DOHH2 (cell line): ENCODE results near the gene SLC2A10.

Experiments used
- H3F3A ChIP-seq: fragments of 200-600 bp; sonication (generic), shearing (Covaris generic); 2 replicates; pipeline ENCODE4 v1.6.0; 2016; ENCODE audit warnings: antibody characterized with exemption, mild to moderate bottlenecking; ENCODE audit not compliant: control insufficient read depth, insufficient read depth
- H3K27ac ChIP-seq: fragments of 200-600 bp; sonication (generic); 2 replicates; pipeline ENCODE4 v1.5.1; 2014; ENCODE audit warnings: low read depth, mild to moderate bottlenecking, low read length, moderate library complexity
- H3K27me3 ChIP-seq: fragments of 200-600 bp; sonication (generic); 2 replicates; pipeline ENCODE4 v1.6.1; 2014; ENCODE audit warnings: mild to moderate bottlenecking, low read length, mixed read lengths; ENCODE audit not compliant: control insufficient read depth
- H3K36me3 ChIP-seq: fragments of 200-600 bp; sonication (generic); 2 replicates; pipeline ENCODE4 v1.6.1; 2014; ENCODE audit warnings: mild to moderate bottlenecking, low read length, moderate library complexity, mixed read lengths; ENCODE audit not compliant: control insufficient read depth
- H3K4me1 ChIP-seq: fragments of 200-600 bp; sonication (generic); 2 replicates; pipeline ENCODE4 v1.6.1; 2014; ENCODE audit warnings: mild to moderate bottlenecking, low read length, mixed read lengths; ENCODE audit not compliant: control insufficient read depth
- H3K4me2 ChIP-seq: fragments of 200-600 bp; sonication (generic); 2 replicates; pipeline ENCODE4 v1.6.0; 2014; ENCODE audit warnings: mild to moderate bottlenecking, low read length, moderate library complexity
- H3K4me3 ChIP-seq: fragments of 200-600 bp; sonication (generic); 2 replicates; pipeline ENCODE4 v1.5.1; 2014; ENCODE audit warnings: mild to moderate bottlenecking, low read length, mixed read lengths
- H3K79me2 ChIP-seq: fragments of 200-600 bp; sonication (generic); 2 replicates; pipeline ENCODE4 v1.6.1; 2014; ENCODE audit warnings: mild to moderate bottlenecking, low read length, mixed read lengths; ENCODE audit not compliant: control insufficient read depth
- H3K9me2 ChIP-seq: fragments of 200-600 bp; sonication (generic); replicated peaks from 2 replicates; pipeline ENCODE4 v1.6.1; 2014; ENCODE audit warnings: mild to moderate bottlenecking, low read length, mixed read lengths; ENCODE audit not compliant: control insufficient read depth
- H3K9me3 ChIP-seq: fragments of 200-600 bp; sonication (generic); 2 replicates; pipeline ENCODE4 v1.6.1; 2014; ENCODE audit warnings: antibody characterized with exemption, low read length, mixed read lengths; ENCODE audit not compliant: control insufficient read depth, insufficient read depth
- H4K20me1 ChIP-seq: fragments of 200-600 bp; sonication (generic); 2 replicates; pipeline ENCODE4 v1.6.0; 2014; ENCODE audit warnings: low read depth, mild to moderate bottlenecking, antibody characterized with exemption, low read length, moderate library complexity; ENCODE audit not compliant: control insufficient read depth, insufficient read depth
- CTCF ChIP-seq: fragments of 200-600 bp; sonication (generic); IDR thresholded peaks from one replicate; pipeline ENCODE4 v1.5.1; 2014; ENCODE audit warnings: antibody characterized with exemption, mild to moderate bottlenecking, low read depth, low read length; ENCODE audit not compliant: poor library complexity, severe bottlenecking
- EZH2phosphoT487 ChIP-seq: fragments of 200-600 bp; sonication (generic); IDR thresholded peaks from 2 replicates; pipeline ENCODE4 v1.6.1; 2017; ENCODE audit warnings: borderline replicate concordance, mild to moderate bottlenecking, antibody characterized with exemption, low read length, moderate library complexity, mixed read lengths

Gene SLC2A10

GRCh38 chr20:46764068-46764467 is 54.6 kb downstream of the SLC2A10 start:
- Histone ChIP-seq H3K27me3 (no peaks in the 10 kb centered on the region), H3K27ac (no peak overlapping the region), H3K9me2 (no peaks in the 10 kb centered on the region), H3K4me2 (no peak overlapping the region), H3K9me3 (no peaks in the 10 kb centered on the region), H3K79me2 (no peaks in the 10 kb centered on the region), H3K4me1 (no peaks in the 10 kb centered on the region), H3F3A (no peaks in the 10 kb centered on the region), H3K4me3 (no peak overlapping the region), H4K20me1 (no peaks in the 10 kb centered on the region), H3K36me3 (no peaks in the 10 kb centered on the region)
- no peak for TF ChIP-seq EZH2phosphoT487
- no peak for TF ChIP-seq CTCF

- Histone ChIP-seq H3K4me2 (no peak overlapping the region), H3K79me2 (no peaks in the 10 kb centered on the region), H3K4me1 (no peaks in the 10 kb centered on the region), H3K36me3 (no peaks in the 10 kb centered on the region), H3F3A (no peaks in the 10 kb centered on the region), H3K27me3 (no peaks in the 10 kb centered on the region), H3K9me2 (no peaks in the 10 kb centered on the region), H3K4me3 (no peak overlapping the region), H4K20me1 (no peaks in the 10 kb centered on the region), H3K9me3 (no peaks in the 10 kb centered on the region), H3K27ac (no peak overlapping the region)
- TF ChIP-seq CTCF = no peak
- TF ChIP-seq EZH2phosphoT487 = no peak
Observed at GRCh38 chr20:46765506-46766120, 56.2 kb downstream of the SLC2A10 start.

- Histone ChIP-seq H3K9me3 (no peaks in the 10 kb centered on the region), H3K27me3 (no peaks in the 10 kb centered on the region), H3K9me2 (no peaks in the 10 kb centered on the region), H4K20me1 (no peaks in the 10 kb centered on the region), H3K4me3 (no peak overlapping the region), H3K4me1 (no peaks in the 10 kb centered on the region), H3K4me2 (no peak overlapping the region), H3K79me2 (no peaks in the 10 kb centered on the region), H3F3A (no peaks in the 10 kb centered on the region), H3K27ac (no peak overlapping the region), H3K36me3 (no peaks in the 10 kb centered on the region)
- TF ChIP-seq CTCF (peak; percentile 88), EZH2phosphoT487 (no peak)
Observed at GRCh38 chr20:46767127-46767761, 57.8 kb downstream of the SLC2A10 start.
